Neural crest cell (in vitro differentiated cells): Measurements from ENCODE around the gene PROK2. TPM values are rescaled to one million over a fixed set of nuclear protein-coding genes. Genes with fewer than 3 reads are reported as not detected.
A peak's percentile ranks its signal among the peaks of the same experiment; 100 is the strongest.

ENCODE experiments used
- DNase-seq: peaks from one replicate; pipeline ENCODE4 v3.0.0; 2021; ENCODE audit warnings: low read depth, mixed read lengths, low spot score
- H3K27ac Mint-ChIP-seq: one replicate; pipeline ENCODE4 v1.8.0; 2021; ENCODE audit warnings: mild to moderate bottlenecking, mixed read lengths; ENCODE audit not compliant: unreplicated experiment
- H3K27me3 Mint-ChIP-seq: 2 replicates; pipeline ENCODE4 v1.8.0; 2021; ENCODE audit warnings: low read depth, mild to moderate bottlenecking, mixed read lengths
- H3K36me3 Mint-ChIP-seq: 2 replicates; pipeline ENCODE4 v1.8.0; 2021; ENCODE audit warnings: low read depth, mild to moderate bottlenecking, mixed read lengths
- H3K4me1 Mint-ChIP-seq: 2 replicates; pipeline ENCODE4 v1.8.0; 2021; ENCODE audit warnings: mixed read lengths
- H3K4me3 Mint-ChIP-seq: one replicate; pipeline ENCODE4 v1.8.0; 2021; ENCODE audit warnings: mild to moderate bottlenecking, mixed read lengths
- H3K9me3 Mint-ChIP-seq: 2 replicates; pipeline ENCODE4 v1.8.0; 2021; ENCODE audit warnings: mixed read lengths
- total RNA-seq: library from RNA; stranded (reverse); gene quantifications from 2 replicates; pipeline ENCODE4 v1.2.1, GENCODE V29; 2021
- TF ChIP-seq, protein P1 (sequence below): fragments of 200-600 bp; sonication (generic); conservative IDR thresholded peaks from 2 replicates; pipeline ENCODE4 v1.5.0; 2021; ENCODE audit warnings: antibody characterized with exemption, mild to moderate bottlenecking

Gene PROK2
- total RNA-seq, 1 donor from 2014 or later, result not detected

DNA sequence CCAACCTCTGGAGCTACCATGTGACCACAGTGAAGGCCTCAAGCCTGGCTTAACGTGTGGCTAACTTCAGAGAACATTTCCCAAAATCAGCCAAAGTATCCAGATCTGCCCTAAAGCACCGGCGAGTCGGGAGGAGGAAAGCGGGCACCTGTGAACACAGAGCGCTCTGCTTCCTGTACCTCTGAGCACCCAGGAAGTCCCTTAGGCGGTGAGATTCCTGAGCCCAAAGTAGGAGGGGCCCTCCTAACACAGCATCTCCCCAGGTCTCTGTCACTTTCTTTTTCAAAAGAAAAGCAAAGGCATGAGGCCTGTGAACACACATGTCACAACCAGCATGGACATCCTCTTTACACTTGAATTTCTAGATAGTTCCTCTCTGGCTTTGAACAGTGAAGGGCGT lies 58.8 kb downstream of the PROK2 start:
- H3K27ac Mint-ChIP-seq, result no peak overlapping the region
- peaks cover 27% of the 10 kb centered on the region for H3K4me1 Mint-ChIP-seq
- peaks cover 55% of the 10 kb centered on the region for H3K27me3 Mint-ChIP-seq
- no peaks in the 10 kb centered on the region for H3K36me3 Mint-ChIP-seq
- no peaks in the 10 kb centered on the region for H3K9me3 Mint-ChIP-seq
- DNase-seq, result no peak
- TF ChIP-seq, protein P1, sequence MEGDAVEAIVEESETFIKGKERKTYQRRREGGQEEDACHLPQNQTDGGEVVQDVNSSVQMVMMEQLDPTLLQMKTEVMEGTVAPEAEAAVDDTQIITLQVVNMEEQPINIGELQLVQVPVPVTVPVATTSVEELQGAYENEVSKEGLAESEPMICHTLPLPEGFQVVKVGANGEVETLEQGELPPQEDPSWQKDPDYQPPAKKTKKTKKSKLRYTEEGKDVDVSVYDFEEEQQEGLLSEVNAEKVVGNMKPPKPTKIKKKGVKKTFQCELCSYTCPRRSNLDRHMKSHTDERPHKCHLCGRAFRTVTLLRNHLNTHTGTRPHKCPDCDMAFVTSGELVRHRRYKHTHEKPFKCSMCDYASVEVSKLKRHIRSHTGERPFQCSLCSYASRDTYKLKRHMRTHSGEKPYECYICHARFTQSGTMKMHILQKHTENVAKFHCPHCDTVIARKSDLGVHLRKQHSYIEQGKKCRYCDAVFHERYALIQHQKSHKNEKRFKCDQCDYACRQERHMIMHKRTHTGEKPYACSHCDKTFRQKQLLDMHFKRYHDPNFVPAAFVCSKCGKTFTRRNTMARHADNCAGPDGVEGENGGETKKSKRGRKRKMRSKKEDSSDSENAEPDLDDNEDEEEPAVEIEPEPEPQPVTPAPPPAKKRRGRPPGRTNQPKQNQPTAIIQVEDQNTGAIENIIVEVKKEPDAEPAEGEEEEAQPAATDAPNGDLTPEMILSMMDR, result no peak
- H3K4me3 Mint-ChIP-seq, result peak overlapping the region; percentile 75

DNA sequence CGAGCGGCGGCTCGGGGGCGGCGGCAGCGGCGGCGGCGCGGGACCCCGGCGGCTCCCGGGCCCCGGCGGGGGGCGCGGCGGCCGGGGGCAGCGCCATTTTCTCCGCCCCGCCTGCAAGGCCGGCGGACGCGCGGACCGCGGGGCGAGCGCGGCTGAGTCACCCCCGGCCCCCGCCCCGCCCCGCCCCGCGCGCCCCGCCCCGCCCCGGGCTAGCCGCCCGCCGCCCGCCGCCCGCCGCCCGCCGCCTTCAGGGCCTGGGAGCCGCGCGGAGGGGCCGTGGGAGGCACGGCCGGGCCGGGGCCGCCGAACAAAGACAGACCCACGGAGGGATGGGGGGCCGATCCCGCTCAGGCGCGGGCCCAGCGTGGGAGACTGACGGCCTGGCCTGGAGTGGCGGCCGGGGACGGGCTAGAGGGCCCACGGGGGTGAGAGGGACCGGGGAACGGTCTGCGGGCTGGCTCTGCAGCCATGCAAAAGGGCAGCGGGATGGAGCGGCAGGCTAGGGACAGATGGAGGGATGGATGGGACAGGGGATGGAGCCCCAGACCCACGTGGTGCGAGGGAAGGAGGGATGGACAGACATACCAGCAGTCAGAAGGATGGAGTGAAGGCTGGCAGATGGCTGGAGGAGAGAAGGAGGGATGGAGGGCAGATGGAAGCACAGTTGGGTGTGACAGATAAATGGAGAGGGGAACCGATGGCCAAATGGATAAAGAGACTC lies 59.5 kb downstream of the PROK2 start, which contains the start of gene EIF4E3:
TSS of gene EIF4E3 (minus strand) at position 132 of the 721 bp plus-strand sequence. CDS start at position 97, 35 bp downstream.
- DNase-seq, result peak; percentile 23
- H3K27ac Mint-ChIP-seq, result no peak within 1 kb of the TSS
- peaks cover 27% of the 10 kb centered on the region for H3K4me1 Mint-ChIP-seq
- no peaks in the 10 kb centered on the region for H3K36me3 Mint-ChIP-seq
- peak within 1 kb of the TSS; percentile 89 for H3K4me3 Mint-ChIP-seq
- no peaks in the 10 kb centered on the region for H3K9me3 Mint-ChIP-seq
- TF ChIP-seq, protein P1, result no peak
- peaks cover 58% of the 10 kb centered on the region for H3K27me3 Mint-ChIP-seq

DNA sequence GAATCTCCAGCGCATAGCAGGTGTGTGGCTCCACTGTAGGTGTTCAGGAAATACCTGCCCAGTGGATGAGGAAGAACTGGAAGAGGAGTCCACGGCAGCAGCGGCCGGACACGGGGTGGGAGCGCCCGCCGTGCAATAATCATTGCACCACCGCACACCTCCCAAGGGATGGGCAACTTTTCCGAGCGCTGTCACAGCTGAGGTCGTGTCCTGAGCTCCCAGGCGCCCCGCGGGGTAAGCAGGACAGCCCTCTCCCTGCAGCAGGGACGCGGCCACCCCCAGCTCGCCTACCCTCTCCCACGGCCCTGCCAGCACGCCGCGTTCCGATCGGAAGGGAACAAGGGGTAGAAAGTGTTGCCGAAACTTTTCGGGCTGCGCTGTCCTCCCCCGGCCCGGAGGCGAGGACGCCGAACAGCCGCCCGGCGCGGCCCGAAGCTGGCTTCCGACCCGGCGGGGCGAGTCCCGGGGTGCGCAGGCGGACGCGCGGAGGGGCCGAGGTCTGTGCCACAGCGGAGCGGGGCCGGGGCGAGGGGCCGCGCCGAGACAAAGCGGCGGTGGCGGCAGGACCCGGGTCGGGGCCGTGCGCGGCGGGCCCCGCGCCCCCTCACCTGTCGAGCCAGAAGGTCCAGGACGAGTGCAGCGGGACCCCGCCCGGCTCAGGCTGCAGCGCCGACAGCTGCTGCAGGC lies 60.2 kb downstream of the PROK2 start:
- Mint-ChIP-seq H3K4me3 (peak overlapping the region; percentile 89), H3K27ac (no peak overlapping the region), H3K4me1 (peaks cover 23% of the 10 kb centered on the region), H3K9me3 (no peaks in the 10 kb centered on the region), H3K36me3 (no peaks in the 10 kb centered on the region), H3K27me3 (peaks cover 58% of the 10 kb centered on the region)
- TF ChIP-seq, protein P1, result no peak
- peak; percentile 28 for DNase-seq

DNA sequence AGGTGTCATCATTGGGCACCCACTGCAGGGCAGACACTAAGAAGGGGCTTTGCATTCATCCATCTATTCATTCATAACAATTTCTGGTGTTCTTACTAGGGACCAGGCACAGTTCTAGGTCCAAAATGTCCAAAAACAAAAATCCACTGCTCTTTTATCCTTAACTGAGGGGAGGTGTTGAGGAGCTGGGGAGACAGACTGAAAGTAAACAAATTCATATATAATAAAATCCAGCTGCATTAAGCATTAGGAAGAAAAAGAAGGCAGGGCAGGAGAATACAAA lies 60.8 kb downstream of the PROK2 start:
- no peaks in the 10 kb centered on the region for H3K9me3 Mint-ChIP-seq
- DNase-seq, result no peak
- no peaks in the 10 kb centered on the region for H3K36me3 Mint-ChIP-seq
- peaks cover 20% of the 10 kb centered on the region for H3K4me1 Mint-ChIP-seq
- TF ChIP-seq, protein P1, result no peak
- no peak overlapping the region for H3K27ac Mint-ChIP-seq
- peaks cover 58% of the 10 kb centered on the region for H3K27me3 Mint-ChIP-seq
- H3K4me3 Mint-ChIP-seq, result peak overlapping the region; percentile 89

DNA sequence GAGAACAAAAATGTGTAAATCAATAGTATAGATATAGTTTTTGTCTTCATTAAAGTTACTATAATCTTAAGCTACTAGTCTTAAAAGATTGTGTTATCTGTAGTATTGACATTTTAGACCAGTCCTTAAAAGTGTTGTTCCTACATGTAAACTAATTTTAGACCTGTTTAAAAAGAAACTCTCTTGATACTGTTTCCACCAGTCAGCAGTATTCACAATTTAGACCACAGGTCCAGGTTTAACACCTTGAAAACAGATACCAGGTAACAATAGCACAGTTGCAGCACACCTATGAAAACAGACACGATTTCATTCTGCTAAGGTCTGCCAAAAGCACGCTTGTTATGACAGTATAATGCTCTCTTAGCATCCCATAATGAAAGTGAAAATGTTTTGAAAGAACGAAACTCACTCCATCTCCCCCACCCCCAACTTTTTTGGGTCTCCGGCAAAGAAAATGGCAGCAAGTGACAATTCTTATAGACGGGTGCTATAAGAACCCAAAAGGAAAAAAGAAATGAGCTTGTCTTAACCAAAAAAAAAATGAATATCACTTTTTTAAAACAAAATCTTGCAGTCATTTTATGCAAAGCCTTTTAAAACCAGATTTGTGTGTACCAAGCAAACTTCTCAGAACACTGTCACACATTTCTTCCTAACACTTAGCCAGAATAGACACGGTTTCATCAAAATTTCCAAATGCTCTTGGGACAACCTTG lies 61.3 kb downstream of the PROK2 start:
- Mint-ChIP-seq H3K27me3 (peaks cover 55% of the 10 kb centered on the region), H3K4me3 (peak overlapping the region; percentile 89), H3K36me3 (no peaks in the 10 kb centered on the region), H3K27ac (no peak overlapping the region), H3K9me3 (no peaks in the 10 kb centered on the region), H3K4me1 (peaks cover 18% of the 10 kb centered on the region)
- TF ChIP-seq, protein P1, result no peak
- no peak for DNase-seq
